Small intestine (tissue), 7 donors: ENCODE data around the gene TMEM272. TPM values are rescaled to one million over a fixed set of nuclear protein-coding genes. Genes with fewer than 3 reads are reported as not detected.

Experiments used
- DNase-seq, 2 donors: peaks; one replicate each; pipeline versions ENCODE4 v3.0.0 to v3.0.0-alpha.2; 2013
- FAIRE-seq: peaks from 2 replicates; lab custom pipeline; 2012; peaks lifted over from hg19 to GRCh38; lab: Jason Lieb, UNC
- H3K27ac ChIP-seq, 3 donors: one replicate each; pipeline ENCODE4 v1.5.1; 2013; ENCODE audit warnings: low read length in 2 of 3, mild to moderate bottlenecking in 2 of 3, control low read depth in 1 of 3, inconsistent platforms in 1 of 3, low read depth in 1 of 3, moderate library complexity in 1 of 3
- H3K27me3 ChIP-seq, 3 donors: one replicate each; pipeline ENCODE4 v1.6.1; 2013; ENCODE audit warnings: low read length in 3 of 3, inconsistent platforms in 1 of 3; ENCODE audit not compliant: control insufficient read depth in 3 of 3, insufficient read depth in 3 of 3
- H3K36me3 ChIP-seq, 3 donors: one replicate each; pipeline ENCODE4 v1.6.1; 2013; ENCODE audit warnings: low read length in 3 of 3, inconsistent platforms in 1 of 3, low read depth in 1 of 3, mild to moderate bottlenecking in 1 of 3, moderate library complexity in 1 of 3; ENCODE audit not compliant: control insufficient read depth in 3 of 3, insufficient read depth in 2 of 3
- H3K4me1 ChIP-seq, 3 donors: one replicate each; pipeline ENCODE4 v1.6.1; 2013; ENCODE audit warnings: low read length in 2 of 3, inconsistent platforms in 1 of 3, low read depth in 1 of 3, mild to moderate bottlenecking in 1 of 3, moderate library complexity in 1 of 3; ENCODE audit not compliant: control insufficient read depth in 3 of 3, insufficient read depth in 2 of 3
- H3K4me3 ChIP-seq, 3 donors: one replicate each; pipeline ENCODE4 v1.5.1; 2013; ENCODE audit warnings: low read length in 3 of 3, control low read depth in 1 of 3, inconsistent platforms in 1 of 3, low read depth in 1 of 3, mild to moderate bottlenecking in 1 of 3, moderate library complexity in 1 of 3
- H3K9me3 ChIP-seq, 2 donors: one replicate each; pipeline ENCODE4 v1.6.1; 2013; ENCODE audit warnings: low read depth in 1 of 2, low read length in 1 of 2; ENCODE audit not compliant: control insufficient read depth in 2 of 2, insufficient read depth in 1 of 2
- WGBS, 3 donors: extraction: QIAGEN DNeasy Blood & Tissue Kit; methylation state at CpG; one replicate each; pipeline ENCODE4 v1.1.7; 2013; 5-methylcytosine and 5-hydroxymethylcytosine counted together
- polyA plus RNA-seq, 4 donors: library from polyadenylated mRNA; stranded (reverse) in 3 of 4; unstranded in 1 of 4; fragments of 200-250 nt in 3 of 4; fragments of 120-200 nt in 1 of 4; gene quantifications; one replicate each; pipeline versions ENCODE4 v1.2.1 to v1.2.3, GENCODE V29; 2013
- donor health status: healthy with polysubstance abuse.
- donor health status: control.
- donor health status: control.
- donor health status: Bipolar disorder and iron deficiency.
- donor health status: healthy.

TMEM272 gene
- polyA plus RNA-seq, 4 donors = 0.04 to 0.54 (median 0.27) TPM; not detected in 1

DNA sequence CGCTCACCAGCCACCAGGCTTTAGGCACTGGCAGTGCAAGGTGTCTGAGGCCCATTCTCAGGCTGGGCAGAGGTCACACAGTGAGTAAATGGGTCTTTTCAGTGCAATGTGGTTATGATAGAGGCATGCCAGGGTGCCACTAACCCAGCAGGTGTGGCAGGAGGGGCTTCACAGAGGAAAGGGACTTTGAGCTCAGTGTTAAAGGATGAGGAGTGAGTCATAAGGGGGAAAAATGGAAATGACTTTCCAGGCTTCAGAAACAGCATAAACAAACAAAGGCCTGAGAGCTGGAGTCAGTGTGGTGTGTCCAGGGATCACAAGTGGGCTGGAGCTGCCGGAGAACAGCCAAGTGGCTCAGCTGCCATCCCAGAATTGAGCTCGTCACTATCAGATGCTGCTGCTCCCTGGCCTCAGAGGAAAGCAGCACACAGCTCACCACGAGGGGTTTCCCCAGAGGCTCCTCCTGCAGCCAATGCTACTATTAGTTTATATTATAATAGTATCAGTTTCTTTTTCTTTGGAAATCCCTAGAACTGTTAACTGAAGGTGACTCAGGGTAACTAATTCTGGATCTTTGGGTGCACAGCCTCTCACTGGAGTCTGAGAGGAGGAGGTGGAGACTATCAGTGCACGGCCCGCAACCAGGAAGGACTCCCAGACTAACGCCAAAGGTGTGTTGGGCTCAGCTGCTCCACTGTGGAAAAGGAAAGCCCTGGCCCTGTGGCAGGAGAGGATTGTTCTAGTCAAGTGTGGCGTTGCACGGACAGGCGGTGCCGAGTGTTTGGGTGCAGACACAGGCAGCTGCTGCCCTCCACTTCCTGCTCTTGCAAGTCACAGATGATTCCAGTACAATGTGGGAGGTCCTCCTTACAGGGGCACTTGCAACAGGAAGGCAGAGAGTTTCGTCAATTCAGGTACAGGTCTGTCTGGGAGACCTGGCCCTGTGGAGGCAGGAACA, 80.5 kb downstream of the TMEM272 start:
- Histone ChIP-seq H3K27ac (peak overlapping the region; percentile 73 to 81 (median 74)), H3K36me3 (peaks cover 2 to 32% (median 2%) of the 10 kb centered on the region in 3 donors), H3K27me3 (no peaks in the 10 kb centered on the region), H3K4me3 (no peak overlapping the region), H3K4me1 (peaks cover 0 to 18% (median 2%) of the 10 kb centered on the region in 3 donors), H3K9me3 (no peaks in the 10 kb centered on the region)
- FAIRE-seq = no peak
- DNase-seq = peak; percentile 70 to 84
- 8 to 21% (median 13%) methylated on average over 12 of the region's 12 CpGs for WGBS, 3 donors

DNA sequence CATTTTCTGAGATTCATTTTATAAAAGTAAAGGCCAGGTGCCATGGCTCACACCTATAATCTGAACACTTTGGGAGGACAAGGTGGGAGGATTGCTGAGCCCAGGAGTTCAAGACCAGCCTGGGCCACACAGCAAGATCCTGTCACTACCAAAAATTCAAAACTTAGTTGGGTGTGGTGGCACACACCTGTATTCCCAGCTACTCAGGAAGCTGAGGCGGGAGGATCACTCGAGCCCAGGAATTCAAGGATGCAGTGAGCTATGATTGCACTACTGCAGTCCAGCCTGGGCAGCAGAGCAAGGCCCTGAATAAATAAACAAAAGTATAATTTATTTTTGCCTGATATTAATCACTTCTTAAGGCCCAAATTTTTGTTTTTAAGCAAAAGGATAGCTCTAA, 81.5 kb downstream of the TMEM272 start:
- 78 to 84% (median 80%) methylated on average over 2 of the region's 2 CpGs for WGBS, 3 donors
- no peak for DNase-seq
- H3K4me1 ChIP-seq = peaks cover 0 to 17% (median 2%) of the 10 kb centered on the region in 3 donors
- H3K27me3 ChIP-seq = no peaks in the 10 kb centered on the region
- H3K27ac ChIP-seq = no peak overlapping the region
- no peaks in the 10 kb centered on the region for H3K9me3 ChIP-seq
- H3K4me3 ChIP-seq = no peak overlapping the region
- peaks cover 2 to 28% (median 2%) of the 10 kb centered on the region in 3 donors for H3K36me3 ChIP-seq
- FAIRE-seq = no peak

Other genes with a start within 250 kb of the TMEM272 start
- 10 to 100 TPM in 3 of 4 donors, 1 to 10 TPM in 1; 9.3 to 26.4 (median 17.9) TPM for gene DHRS12, start 41.0 kb downstream of the TMEM272 start, polyA plus RNA-seq
- gene CCDC70, start 16.8 kb upstream of the TMEM272 start, polyA plus RNA-seq = under 1 TPM in 1 of 4 donors, not detected in 3; 0.07 TPM
- 10 to 100 TPM in 3 of 4 donors, 1 to 10 TPM in 1; 8.1 to 31.3 (median 13.5) TPM for gene ATP7B, start 166.3 kb upstream of the TMEM272 start, polyA plus RNA-seq
- gene ALG11, start 167.2 kb upstream of the TMEM272 start, polyA plus RNA-seq = 10 to 100 TPM in 1 of 4 donors, 1 to 10 TPM in 3; 1.4 to 25.9 (median 4.9) TPM
- gene UTP14C, start 179.5 kb upstream of the TMEM272 start, polyA plus RNA-seq = 10 to 100 TPM in 1 of 4 donors, 1 to 10 TPM in 3; 2.2 to 22.2 (median 5.6) TPM